Measurements from ENCODE around the gene CTAGE1.
"Not testable (repeated sequence)": the region's sequence is repeated elsewhere in the genome, so short reads cannot be mapped to it uniquely, and the experiment has no call there.

Gene CTAGE1

DNA sequence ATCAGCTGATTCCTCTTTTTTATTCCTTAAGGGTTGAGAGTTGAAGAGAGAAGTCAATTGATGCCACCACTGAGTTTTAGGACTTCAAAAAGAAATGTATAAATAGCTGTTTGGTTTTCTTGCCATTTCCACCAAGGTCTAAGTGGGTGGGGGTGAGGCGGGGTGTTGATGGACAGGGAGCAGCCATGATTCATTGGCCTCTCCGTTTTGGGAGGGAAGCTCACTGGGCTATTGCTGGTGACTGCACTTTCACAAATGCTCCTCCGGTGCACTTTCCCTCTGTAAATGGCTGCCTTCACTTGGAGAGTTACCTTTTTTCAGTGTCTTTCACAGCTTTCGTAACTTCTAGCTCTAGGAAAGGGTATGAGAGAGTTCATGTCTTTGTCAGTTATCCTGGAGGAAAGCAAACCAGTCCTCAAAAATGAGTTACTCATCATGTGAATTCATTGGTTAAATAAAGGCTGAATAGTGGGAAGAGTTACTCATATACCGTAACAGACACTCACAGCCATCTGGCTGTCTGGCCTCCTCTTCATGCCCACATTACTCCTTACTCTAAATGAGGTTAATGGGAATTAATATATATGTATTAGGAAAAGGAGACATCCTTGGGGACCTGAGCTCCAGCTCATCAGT is 17.4 kb upstream of the CTAGE1 start:
- no peak for DNase-seq

DNA sequence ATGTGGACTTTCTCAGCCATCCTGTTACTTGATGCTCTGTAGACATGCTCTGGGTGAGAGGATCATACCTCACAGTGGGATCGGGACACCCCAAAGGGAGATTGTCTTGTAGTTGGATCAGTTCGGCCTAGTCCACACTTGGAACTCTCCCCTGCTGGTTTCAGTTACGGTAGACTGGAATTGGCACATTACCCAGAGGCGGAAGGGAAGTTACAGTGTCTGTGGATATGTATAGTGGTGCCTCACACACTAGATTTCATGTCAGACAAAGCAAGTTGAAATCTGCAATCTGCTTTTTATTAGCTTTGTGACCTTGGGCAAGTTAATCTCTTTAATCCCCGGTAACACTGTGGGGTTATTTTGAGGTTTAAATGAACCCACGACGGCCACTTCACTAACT is 16.2 kb upstream of the CTAGE1 start:
- no peak for DNase-seq

DNA sequence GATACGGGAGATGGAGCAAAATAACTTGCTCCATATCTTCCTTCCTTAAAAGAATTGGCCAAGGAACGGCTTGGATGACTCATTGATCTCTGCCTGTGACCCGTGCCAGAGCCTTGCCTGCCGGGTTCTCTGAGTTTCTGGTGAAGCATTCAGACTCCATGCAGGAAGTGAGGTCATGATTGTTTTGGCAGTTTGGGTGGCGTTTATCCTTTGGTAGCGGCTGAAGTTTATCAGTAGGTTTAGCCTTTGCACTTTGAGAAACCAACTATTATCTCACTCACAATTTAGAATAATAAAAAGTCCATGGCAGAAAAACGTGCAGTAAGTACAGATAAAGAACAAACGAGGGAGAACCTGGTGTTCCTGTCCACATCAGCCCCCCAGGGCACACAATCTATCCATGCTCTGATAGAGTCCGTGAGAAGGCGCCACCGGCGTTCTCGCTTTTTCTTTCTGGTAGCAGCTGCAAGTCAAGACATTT is 15.0 kb upstream of the CTAGE1 start:
- DNase-seq: no peak

DNA sequence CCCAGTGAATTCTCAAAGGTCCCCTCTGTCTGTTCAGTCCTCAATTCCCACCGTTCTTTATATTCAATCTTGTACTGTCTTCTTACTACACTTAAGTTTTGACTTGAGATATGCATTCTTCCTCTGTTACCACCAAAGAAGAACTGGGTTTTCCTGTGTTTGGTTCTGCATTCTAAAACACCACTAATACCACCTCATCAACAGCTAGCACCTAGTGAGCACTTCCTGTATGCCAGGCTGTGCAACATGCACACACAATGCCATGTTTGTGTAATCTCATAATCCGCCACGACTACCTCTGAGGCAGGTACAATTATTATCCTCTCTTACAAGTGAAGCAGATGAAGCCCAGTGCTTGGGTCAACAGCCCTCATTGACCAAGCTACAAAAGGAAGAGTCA is 11.8 kb upstream of the CTAGE1 start:
- DNase-seq: no peak

DNA sequence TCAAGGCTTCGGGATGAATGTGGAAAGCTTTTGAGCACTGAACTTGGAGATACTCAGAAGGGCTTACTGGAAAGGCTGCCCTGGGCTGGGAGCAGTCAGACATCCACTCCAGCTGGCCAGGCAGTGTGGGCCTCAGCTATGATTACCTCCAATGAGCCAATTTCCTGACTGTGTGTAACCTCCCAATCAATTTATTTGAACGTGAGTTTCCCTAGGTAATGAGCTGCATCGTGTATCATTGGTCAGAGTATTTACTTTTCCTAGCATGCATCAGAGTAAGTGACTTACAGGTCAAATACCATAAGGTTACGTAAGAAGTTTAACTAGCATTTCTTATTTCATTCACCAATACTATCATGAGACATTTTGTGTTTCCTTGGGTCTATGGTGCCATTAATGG is 11.0 kb upstream of the CTAGE1 start:
- DNase-seq: no peak

DNA sequence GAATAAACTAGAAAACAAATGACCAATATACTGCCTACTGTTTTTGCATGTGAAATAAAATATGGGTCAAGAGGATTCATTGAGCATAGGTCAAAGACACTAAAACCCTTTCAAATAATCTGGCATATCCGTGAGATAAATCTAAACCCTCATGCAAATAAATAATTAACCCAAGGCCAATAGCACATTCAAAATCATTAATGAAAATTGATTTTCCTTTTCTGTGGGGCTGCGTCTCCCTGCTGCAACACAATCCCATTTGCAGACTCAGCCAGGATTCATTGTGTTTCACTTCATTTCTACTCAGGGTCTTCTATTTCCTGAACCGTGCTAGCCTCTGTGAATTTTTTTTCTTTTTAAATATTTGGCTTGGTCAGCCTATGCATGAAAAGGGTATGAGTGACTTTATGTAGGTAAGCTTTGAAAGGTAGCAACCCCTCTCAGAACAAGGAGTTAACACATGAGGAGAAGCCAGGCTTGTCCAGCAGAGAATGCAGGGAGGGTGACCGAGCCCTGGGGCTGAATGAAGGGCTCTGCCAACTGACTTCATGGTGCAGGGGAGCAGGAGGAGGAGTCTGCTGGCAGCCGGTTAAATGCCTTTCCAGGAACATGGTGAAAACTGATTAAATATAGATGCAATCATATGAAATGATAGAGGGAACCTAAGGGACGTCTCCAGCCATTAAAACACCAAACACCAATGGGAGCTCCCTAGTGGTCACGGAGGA is 10.3 kb upstream of the CTAGE1 start:
- DNase-seq: no peak

DNA sequence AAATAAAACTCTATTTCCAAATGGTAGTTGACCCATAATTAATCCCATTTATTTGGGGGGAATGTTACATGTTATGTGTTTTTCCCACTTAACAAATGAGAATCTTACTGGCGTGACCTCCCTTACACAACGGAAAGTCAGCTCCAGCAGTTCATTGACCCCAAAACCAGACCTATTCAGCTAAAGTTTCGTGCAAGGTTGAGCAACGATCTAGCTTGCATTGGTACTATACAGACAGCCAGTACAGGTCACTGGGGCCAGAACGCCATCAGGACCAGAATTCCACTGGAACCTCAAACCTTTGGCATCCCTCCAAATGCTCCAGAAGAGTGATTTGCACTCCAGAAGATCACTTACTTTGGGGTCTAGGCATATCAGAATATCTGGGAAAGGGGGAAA is 6.8 kb upstream of the CTAGE1 start:
- no peak for DNase-seq

DNA sequence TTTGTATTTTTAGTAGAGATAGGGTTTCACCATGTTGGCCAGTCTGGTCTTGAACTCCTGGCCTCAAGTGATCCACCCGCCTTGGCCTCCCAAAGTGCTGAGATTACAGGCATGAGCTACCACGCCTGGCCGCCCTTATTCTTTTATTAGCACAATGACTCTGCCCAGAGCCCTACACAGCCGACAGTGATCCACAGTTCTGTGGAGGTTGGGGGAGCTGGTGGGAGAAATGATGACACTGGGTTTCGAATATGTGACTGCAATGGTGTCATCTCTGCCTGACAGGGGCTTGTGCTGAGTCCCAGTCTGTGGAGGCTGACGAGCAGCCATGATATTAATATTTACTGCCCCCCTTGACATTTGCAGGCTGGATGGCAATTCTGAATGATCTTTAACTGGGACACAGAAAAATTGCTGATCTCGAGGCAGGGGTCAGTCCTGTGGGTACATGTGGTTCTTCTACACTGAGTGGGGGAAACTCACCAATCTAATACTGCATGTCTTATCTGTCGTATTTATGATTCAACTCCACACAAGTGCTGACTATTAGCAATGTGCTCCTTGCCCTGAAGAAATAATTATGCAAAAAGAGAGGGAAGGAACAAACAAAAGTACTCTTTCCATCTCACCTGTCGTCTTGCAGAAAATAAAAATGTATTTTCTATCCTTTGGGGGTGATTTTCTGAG is 6.3 kb upstream of the CTAGE1 start:
- DNase-seq: no peak

DNA sequence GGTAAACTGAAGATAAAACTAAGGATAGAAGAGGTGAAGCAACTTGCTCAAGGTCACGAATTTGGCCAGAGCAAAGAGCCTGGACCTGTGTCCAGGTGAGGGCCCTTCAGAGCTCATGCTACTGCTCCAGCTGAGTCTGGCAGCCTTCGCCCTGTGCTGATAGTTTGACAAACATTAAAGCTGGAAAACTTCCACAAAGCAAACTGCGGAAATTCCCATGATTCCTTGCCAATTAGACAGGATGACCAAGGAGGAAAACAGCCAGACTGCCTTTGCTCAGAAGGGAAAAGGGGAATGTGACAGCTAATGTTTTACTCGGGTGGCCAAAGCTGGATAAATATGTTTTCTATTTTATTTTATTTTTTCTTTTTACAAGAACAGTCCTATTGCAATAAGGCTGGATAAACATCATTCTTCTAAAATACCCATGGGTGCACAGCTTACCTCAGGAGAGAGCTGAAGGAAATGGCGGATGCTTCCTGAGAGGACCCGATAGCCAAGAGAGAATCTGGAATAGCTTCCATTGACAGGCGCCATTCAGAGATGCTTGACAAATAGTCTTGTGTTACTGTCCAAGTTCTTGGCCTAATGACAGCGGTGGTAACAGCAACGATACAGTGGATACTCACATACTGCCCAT is 5.3 kb upstream of the CTAGE1 start:
- DNase-seq: no peak

DNA sequence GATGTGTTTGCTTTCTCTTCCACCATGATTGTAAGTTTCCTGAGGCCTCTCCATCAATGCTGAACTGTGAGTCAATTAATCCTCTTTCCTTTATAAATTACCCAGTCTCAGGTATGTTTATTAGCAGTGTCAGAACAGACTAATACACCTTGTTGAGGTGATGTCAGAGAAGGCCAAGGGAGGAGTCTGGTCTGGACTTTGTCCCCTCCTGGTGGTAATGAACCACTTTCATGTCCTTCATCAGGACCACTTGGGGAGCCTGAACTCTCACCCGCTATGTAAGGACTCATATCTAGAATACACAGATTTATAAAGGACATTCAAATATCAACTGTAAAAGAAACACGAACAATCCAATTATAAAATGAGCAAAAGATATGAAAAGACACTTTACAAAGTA is 2.9 kb upstream of the CTAGE1 start:
- DNase-seq: no peak

DNA sequence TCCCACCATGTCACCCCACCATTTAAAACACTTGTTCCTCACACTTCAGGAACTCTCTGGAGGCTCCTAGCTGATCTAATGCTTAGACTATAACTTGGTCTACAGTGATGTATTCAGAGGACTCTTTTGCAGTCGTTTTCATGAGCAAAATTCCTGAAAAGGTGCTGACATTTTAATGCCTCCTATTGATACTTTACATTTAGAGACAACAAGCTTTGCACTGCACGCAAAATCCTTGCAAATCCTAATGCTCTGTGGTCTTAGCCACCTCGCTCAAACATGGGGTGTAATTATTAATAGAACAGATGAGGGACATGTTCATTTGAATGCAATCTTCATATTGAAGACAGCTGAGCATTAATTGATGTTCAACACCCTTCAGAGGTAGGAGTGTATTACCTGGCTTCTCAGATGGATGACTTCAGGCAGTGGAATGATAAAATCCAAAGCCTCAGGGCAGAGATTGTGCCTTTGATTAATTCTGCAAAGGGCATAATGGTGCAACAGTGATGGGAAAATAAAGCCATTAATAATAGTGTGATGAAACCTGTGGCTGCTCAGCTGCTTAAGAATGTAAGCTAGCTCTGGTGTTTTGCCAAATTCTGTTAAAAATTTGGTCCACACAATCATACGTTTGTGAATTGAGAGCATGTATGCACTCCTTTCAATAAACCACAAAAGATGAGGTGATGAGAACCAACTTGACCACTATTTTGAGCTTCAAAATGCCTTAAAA is 5.4 kb downstream of the CTAGE1 start:
- DNase-seq: no peak

DNA sequence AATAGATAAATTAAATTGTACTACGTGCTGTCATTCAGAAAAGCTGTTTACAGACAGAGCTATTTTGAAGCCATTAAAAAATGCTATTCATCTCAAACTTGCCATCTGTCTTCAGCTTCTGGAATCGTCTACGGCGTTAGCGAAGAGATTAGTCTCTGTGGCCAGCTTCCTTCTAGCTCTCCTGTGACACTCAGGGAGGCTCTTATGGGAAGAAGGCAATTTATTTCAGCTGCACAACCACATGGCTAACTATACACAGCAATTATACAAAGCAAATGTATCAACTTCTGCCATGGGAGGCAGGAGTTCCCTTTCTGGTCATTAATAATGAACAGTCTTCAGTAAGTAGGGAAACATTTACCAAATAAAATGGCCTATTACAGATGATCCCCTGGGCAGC is 6.3 kb downstream of the CTAGE1 start:
- no peak for DNase-seq

DNA sequence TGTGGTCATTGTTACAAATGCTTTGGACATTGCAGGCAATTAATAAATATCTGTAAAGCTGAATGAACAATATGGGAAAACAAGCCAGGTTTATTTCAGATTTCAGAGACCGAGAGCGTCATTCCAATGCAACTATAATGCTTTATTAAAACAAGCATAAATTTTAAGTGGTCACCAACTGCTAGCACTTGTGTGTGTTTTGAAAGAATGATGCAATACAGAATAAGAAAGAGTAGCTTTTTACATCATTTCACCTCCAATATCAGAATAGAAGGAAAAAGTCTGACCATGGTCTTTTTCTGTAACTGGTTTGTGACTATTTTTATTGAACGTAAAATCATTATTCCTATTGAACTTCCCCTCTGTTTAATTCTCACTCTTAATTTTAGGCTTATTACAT is 7.6 kb downstream of the CTAGE1 start:
- no peak for DNase-seq

DNA sequence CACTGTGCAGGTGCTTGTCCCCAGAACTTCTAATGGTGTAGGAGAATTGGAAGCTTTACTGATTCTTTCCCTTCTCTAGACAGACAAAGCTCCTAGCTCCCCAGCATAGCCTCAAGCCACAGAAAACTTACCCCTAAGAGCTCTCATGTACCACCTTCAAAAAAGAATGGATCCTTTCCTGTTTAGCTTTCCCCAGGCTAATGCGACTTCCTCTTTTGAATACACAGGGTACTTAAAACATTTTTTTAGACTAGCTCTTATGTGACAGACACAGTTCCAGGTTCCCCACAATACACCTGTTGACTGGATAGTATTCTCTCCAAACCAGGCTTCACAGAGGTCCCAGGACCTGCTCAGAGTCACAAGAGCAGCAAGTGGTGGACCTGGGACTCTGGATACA is 8.3 kb downstream of the CTAGE1 start:
- no peak for DNase-seq

DNA sequence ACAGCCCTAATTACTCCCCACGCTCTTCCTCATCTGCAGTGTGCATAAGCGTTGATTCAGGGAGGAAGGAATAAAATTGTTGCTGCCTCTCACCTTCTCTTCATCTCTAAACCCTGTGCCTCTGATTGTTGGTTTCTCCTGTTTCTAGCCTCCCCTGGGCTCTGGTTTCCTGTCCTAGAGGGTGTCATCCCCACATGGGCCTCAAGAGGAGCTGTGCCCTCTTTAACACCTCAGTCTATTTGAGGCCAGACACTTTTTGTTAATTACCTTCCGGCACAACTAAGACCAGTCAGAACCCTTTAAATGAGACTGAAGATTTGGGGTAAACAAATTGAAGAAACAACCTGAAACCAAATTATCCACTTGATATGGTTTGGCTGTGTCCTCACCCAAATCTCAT is 9.7 kb downstream of the CTAGE1 start:
- DNase-seq: no peak

DNA sequence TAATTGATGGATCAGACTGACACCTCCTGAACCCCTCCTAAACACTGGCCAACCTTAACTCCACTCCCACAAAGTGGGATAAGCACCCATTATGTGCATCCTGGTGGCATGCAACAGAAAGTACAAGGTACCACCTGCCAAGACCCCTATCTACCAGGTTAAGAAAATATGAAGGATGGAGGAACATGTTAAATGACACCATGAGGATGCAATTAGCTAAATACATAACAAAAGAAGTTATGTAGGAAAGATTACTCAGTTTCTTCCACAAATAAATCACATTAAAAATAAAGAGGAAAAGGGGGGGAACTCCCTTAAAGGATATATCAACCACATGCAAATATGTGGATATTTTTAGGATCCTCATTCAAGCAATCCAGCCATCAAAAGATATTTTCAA is 12.6 kb downstream of the CTAGE1 start:
- DNase-seq: no peak

DNA sequence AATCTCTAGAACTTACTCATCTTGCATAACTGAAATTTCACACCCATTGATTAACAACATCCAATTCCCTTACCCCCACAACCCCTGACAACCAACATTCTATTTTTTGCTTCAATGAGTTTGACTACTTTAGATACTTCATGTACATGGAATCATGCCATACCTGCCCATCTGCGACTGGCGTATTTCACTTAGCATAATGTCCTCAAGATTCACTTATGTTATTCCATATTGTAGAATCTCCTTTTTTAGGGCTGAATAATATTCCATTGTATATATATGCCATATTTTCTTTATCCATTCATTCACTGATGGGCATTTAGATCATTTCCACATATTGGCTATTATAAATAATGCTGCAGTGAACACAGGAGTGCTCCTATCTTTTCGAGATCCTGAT is 13.8 kb downstream of the CTAGE1 start:
- DNase-seq: no peak

DNA sequence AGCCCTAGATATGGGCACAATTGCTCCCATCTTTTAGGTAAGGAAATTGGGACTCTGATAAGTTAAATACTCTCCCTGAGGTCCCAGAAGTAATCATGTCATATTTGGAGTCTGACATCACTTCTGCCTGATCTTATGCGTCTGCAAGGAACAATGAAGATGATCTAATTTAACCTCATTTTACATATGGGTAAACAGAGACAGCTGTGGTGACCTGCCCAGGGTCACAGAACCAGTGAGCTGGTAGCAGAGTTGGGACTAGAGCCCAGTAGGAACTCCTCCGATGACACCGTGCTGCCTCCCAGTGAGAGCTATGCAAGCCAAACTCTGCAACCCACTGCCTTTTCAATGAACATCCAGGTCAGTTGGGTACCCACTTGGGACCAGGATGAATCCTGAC is 17.8 kb downstream of the CTAGE1 start:
- DNase-seq: no peak

DNA sequence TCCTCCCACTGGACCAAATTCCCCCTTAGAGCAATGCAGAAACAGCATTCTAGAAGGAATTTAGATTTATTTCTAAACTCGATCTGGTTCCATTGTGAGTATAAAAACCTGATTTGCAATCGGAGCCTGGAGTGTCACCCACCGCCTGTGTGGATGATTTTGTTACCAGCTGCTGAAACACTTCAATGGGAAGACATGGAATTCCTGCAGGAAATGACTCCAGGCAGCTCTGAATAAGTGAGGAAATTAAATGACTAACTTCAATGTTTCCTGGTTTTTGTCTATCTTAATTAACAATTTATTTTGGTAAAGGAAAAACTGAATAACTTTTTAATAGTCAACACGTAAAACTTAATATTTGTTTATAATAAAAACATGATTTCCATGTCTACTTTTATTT is 19.3 kb downstream of the CTAGE1 start:
- no peak for DNase-seq

DNA sequence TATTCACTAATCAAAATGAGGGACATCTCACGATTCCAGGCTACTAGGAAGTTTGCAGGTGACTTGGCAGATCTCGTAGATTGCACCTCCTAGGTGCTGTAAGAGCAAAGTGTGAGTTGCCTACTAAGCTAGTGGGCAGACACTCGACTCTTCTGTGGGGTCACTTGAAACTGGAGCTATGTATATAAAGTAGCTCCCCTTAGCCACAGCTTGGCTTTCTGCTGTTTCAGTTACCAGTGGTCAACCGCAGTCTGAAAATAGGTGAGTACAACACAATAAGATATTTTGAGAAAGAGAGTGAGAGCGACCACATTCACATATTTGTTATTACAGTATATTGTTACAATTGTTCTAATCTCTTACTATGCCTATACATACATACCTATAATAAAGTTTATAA is 23.3 kb downstream of the CTAGE1 start:
- no peak for DNase-seq

DNA sequence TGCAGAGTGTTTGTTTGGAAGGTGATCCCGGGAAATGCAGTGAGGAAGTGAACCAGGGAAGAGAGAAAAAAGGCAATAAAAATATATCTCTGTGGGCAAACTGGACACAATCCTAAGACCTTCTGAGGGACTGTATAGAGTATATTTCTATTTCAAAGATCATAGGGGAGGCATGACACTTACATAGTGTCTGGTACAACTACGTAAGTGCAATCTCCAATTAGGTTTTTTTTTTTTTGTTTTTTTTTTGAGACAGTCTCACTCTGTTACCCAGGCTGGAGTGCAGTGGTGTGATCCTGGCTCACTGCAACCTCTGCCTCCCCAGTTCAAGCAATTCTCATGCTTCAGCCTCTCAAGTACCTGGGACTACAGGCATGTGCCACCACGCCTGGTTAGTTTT is 24.6 kb downstream of the CTAGE1 start:
- not testable (repeated sequence) for DNase-seq

DNA sequence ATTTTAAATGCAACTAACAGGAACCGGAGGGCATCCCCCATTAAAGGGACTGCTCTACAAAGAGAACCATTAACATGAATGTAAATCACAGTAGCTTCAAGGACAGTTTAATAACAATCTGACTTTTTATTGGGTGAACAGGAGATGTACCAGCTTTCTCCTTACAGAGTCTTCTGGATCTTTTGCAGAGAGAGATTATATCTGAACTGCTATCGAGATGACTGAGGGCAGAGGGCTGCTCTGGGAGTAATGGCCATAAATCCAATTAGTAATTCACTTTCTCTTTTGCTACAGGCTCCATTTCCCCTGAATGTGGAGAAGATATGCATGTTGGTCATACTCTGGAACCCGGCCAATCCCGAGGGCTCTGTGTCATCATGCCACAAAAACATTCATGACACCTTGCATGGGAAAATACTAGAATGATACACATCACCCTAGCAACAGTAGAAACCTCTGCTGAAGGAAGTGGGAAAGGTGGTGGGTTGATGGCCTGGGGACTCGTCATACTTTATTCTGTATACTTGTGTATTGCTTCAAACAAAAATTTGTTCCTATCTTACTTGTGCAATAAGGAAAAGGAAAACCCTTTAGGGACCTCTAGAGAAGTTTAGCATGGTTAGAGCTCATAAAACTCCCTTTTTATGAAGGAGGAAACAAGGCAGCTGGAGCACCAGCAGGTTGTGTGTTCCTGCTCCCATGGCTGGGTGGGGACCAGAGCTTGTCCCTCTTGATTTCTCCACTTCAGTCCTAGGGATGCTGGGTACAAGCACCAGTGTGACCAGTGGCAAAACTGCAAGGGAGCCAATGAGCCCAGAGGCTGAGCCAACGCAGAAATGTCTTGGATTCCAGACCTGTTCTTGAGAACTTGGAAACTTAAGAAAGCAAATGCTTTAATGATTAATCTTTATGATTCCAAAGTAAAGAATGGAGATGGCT is 26.0 kb downstream of the CTAGE1 start:
- no peak for DNase-seq

Measured in NCI-H2171 (cell line).